H9 (cell line): ENCODE results near the gene IL1RL2. TPM values are rescaled to one million over a fixed set of nuclear protein-coding genes. Genes with fewer than 3 reads are reported as not detected.

Source experiments
- DNase-seq: peaks from one replicate; pipeline ENCODE4 v3.0.0-alpha.2; 2017
- H2AFZ ChIP-seq: one replicate; pipeline ENCODE4 v1.6.1; 2013; ENCODE audit warnings: mild to moderate bottlenecking, low read length, control low read depth, moderate library complexity
- H2AK5ac ChIP-seq: 2 replicates; pipeline ENCODE4 v1.6.1; 2013; ENCODE audit warnings: low read length, control low read depth, mixed read lengths; ENCODE audit not compliant: insufficient read length
- H2BK120ac ChIP-seq: one replicate; pipeline ENCODE4 v1.6.1; 2013; ENCODE audit warnings: low read depth, mild to moderate bottlenecking, low read length, control low read depth, inconsistent platforms; ENCODE audit not compliant: poor library complexity, severe bottlenecking
- H2BK12ac ChIP-seq: 2 replicates; pipeline ENCODE4 v1.6.1; 2013; ENCODE audit warnings: low read length, control low read depth, mixed read lengths, low read depth; ENCODE audit not compliant: insufficient read length
- H2BK15ac ChIP-seq: 2 replicates; pipeline ENCODE4 v1.6.1; 2013; ENCODE audit warnings: low read depth, low read length, control low read depth
- H2BK20ac ChIP-seq: one replicate; pipeline ENCODE4 v1.6.1; 2013; ENCODE audit warnings: low read depth, mild to moderate bottlenecking, low read length, control low read depth, inconsistent platforms; ENCODE audit not compliant: poor library complexity, severe bottlenecking
- H2BK5ac ChIP-seq: 2 replicates; pipeline ENCODE4 v1.6.1; 2013; ENCODE audit warnings: low read length, control low read depth, mixed read lengths; ENCODE audit not compliant: insufficient read length
- H3K14ac ChIP-seq: 2 replicates; pipeline ENCODE4 v1.6.1; 2013; ENCODE audit warnings: low read length, control low read depth; ENCODE audit not compliant: insufficient read depth
- H3K18ac ChIP-seq: 2 replicates; pipeline ENCODE4 v1.6.1; 2013; ENCODE audit warnings: low read depth, mild to moderate bottlenecking, mixed read lengths, low read length, control low read depth; ENCODE audit not compliant: insufficient read length
- H3K23ac ChIP-seq: 2 replicates; pipeline ENCODE4 v1.6.1; 2013; ENCODE audit warnings: low read length, control low read depth, mixed read lengths, low read depth; ENCODE audit not compliant: insufficient read length
- H3K23me2 ChIP-seq: 2 replicates; pipeline ENCODE4 v1.6.1; 2013; ENCODE audit warnings: low read depth, mild to moderate bottlenecking, mixed read lengths, low read length, control low read depth; ENCODE audit not compliant: insufficient read length, poor library complexity, severe bottlenecking
- H3K27ac ChIP-seq: 2 replicates; pipeline ENCODE4 v1.5.1; 2013; ENCODE audit warnings: low read length, control low read depth, mixed read lengths, low read depth; ENCODE audit not compliant: insufficient read length
- H3K27me3 ChIP-seq: 2 replicates; pipeline ENCODE4 v1.6.1; 2013; ENCODE audit warnings: low read length, control low read depth, inconsistent platforms; ENCODE audit not compliant: insufficient read depth
- H3K4ac ChIP-seq: 2 replicates; pipeline ENCODE4 v1.6.1; 2013; ENCODE audit warnings: low read depth, mild to moderate bottlenecking, control low read depth, inconsistent platforms, low read length, moderate library complexity
- H3K4me1 ChIP-seq: 2 replicates; pipeline ENCODE4 v1.6.1; 2013; ENCODE audit warnings: low read length, control low read depth, inconsistent platforms; ENCODE audit not compliant: insufficient read depth
- H3K4me2 ChIP-seq: 2 replicates; pipeline ENCODE4 v1.6.1; 2013; ENCODE audit warnings: low read length, control low read depth, mixed read lengths; ENCODE audit not compliant: insufficient read length, insufficient read depth
- H3K56ac ChIP-seq: 2 replicates; pipeline ENCODE4 v1.6.1; 2013; ENCODE audit warnings: low read depth, mild to moderate bottlenecking, mixed read lengths, low read length, control low read depth; ENCODE audit not compliant: insufficient read length
- H3K79me1 ChIP-seq: 2 replicates; pipeline ENCODE4 v1.6.1; 2013; ENCODE audit warnings: low read depth, mild to moderate bottlenecking, moderate library complexity, low read length, control low read depth, inconsistent platforms; ENCODE audit not compliant: insufficient read depth, poor library complexity, severe bottlenecking
- H3K79me2 ChIP-seq: 2 replicates; pipeline ENCODE4 v1.6.1; 2013; ENCODE audit warnings: low read length, control low read depth, inconsistent platforms; ENCODE audit not compliant: insufficient read depth
- H3K9ac ChIP-seq: 2 replicates; pipeline ENCODE4 v1.6.1; 2013; ENCODE audit warnings: low read length, control low read depth, mixed read lengths; ENCODE audit not compliant: insufficient read length; ENCODE audit errors: extremely low read depth
- H3K9me3 ChIP-seq: one replicate; pipeline ENCODE4 v1.6.1; 2013; ENCODE audit warnings: low read depth, low read length, inconsistent platforms; ENCODE audit not compliant: control insufficient read depth
- H3T11ph ChIP-seq: one replicate; pipeline ENCODE4 v1.6.1; 2013; ENCODE audit warnings: mild to moderate bottlenecking, low read length, control low read depth, inconsistent platforms
- H4K20me1 ChIP-seq: one replicate; pipeline ENCODE4 v1.6.1; 2013; ENCODE audit not compliant: control insufficient read depth, insufficient read length, insufficient read depth
- H4K5ac ChIP-seq: 2 replicates; pipeline ENCODE4 v1.6.1; 2013; ENCODE audit warnings: low read depth, mild to moderate bottlenecking, mixed read lengths, low read length, control low read depth; ENCODE audit not compliant: insufficient read length
- H4K8ac ChIP-seq: replicated peaks from 2 replicates; pipeline ENCODE4 v1.6.1; 2013; ENCODE audit warnings: low read length, control low read depth, mixed read lengths, low read depth; ENCODE audit not compliant: insufficient read length
- H4K91ac ChIP-seq: 2 replicates; pipeline ENCODE4 v1.6.1; 2013; ENCODE audit warnings: low read depth, mild to moderate bottlenecking, moderate library complexity, mixed read lengths, low read length, control low read depth; ENCODE audit not compliant: insufficient read length
- H3K27ac Mint-ChIP-seq, 3 experiments: 2 replicates in 2 of 3; 3 replicates in 1 of 3; pipeline ENCODE4 v1.8.0; 2020 to 2021; ENCODE audit warnings: mixed read lengths in 3 of 3, mild to moderate bottlenecking in 1 of 3, moderate library complexity in 1 of 3
- H3K27me3 Mint-ChIP-seq: 2 replicates; pipeline ENCODE4 v1.8.0; 2021; ENCODE audit warnings: low read depth, mild to moderate bottlenecking, moderate library complexity, mixed read lengths
- H3K36me3 Mint-ChIP-seq, 3 experiments: 2 replicates in 2 of 3; 3 replicates in 1 of 3; pipeline ENCODE4 v1.8.0; 2020 to 2021; ENCODE audit warnings: low read depth in 3 of 3, mixed read lengths in 3 of 3; ENCODE audit not compliant: insufficient read depth in 1 of 3
- H3K4me1 Mint-ChIP-seq, 2 experiments: 2 replicates each; pipeline ENCODE4 v1.8.0; 2020; ENCODE audit warnings: mixed read lengths in 2 of 2
- H3K4me3 Mint-ChIP-seq, 2 experiments: 2 replicates in 1 of 2; 3 replicates in 1 of 2; pipeline ENCODE4 v1.8.0; 2020 to 2021; ENCODE audit warnings: mild to moderate bottlenecking in 2 of 2, mixed read lengths in 2 of 2, moderate library complexity in 1 of 2
- H3K9me3 Mint-ChIP-seq, 2 experiments: 2 replicates in 1 of 2; 3 replicates in 1 of 2; pipeline ENCODE4 v1.8.0; 2020; ENCODE audit warnings: mild to moderate bottlenecking in 2 of 2, mixed read lengths in 2 of 2, moderate library complexity in 1 of 2
- WGBS: extraction: QIAGEN DNeasy Blood & Tissue Kit; methylation state at CpG from one replicate; pipeline ENCODE4 v1.1.7; 2013; ENCODE audit warnings: missing lambda C conversion rate, low lambda C conversion rate, mixed read lengths; ENCODE audit not compliant: insufficient read length; ENCODE audit errors: extremely low coverage; 5-methylcytosine and 5-hydroxymethylcytosine counted together
- total RNA-seq: library from RNA; stranded (reverse); gene quantifications from 2 replicates; pipeline ENCODE4 v1.2.1, GENCODE V29; 2021
- TF ChIP-seq, protein P1 (sequence below): fragments of 200-600 bp; sonication (generic); conservative IDR thresholded peaks from 3 replicates; pipeline ENCODE4 v1.8.0; 2021; ENCODE audit warnings: antibody characterized with exemption, mild to moderate bottlenecking

IL1RL2 gene
- total RNA-seq, 1 experiment from 2014 or later = not detected

DNA sequence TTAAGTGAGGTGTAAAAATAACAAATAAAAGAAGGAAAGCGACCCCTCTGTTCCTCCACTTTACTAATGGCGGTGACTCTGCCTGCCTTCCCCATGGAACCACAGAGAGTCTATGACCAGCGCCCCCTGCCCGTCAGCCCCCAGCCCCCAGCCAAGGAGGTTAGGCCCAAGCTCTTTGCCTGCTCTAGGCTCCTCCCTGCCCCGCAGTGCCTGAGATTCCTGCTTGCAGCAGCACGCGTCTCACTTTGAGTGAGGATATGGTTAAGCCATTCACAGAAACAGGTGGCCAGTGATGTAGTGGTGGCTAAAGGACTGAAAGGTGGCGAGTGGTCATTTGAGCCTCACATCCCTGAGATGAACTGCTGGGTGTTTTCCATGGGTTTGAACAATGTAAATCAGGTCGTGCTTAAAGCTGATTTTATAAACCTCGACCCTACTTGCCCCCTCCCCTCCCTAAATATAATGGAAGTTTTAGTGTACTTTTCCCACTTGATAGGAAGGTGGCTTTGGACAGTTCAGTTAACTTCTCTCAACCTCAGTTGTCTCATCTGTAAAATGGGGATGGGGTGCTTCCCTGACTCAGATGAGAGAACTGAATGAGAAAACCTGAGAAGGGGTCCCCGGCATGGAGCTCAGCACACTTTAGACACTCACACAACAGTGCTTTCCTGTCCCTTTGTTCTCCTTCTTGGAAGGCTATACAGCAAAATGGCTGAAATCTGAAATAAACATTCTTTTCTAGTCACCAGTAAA is 46.5 kb downstream of the IL1RL2 start:
- Histone ChIP-seq H4K20me1 (no peaks in the 10 kb centered on the region), H3K56ac (no peak overlapping the region), H4K91ac (no peak overlapping the region), H2BK15ac (no peak overlapping the region), H2BK5ac (no peak overlapping the region), H2BK12ac (no peak overlapping the region), H3K14ac (no peak overlapping the region), H3K23ac (no peak overlapping the region), H3K79me2 (no peaks in the 10 kb centered on the region), H3K79me1 (no peaks in the 10 kb centered on the region), H2AFZ (no peak overlapping the region), H3K27ac (no peak overlapping the region), H3K23me2 (no peaks in the 10 kb centered on the region), H3K18ac (no peak overlapping the region), H2BK120ac (no peak overlapping the region), H3K4ac (no peak overlapping the region), H3K27me3 (no peaks in the 10 kb centered on the region), H4K8ac (no peak overlapping the region), H4K5ac (no peak overlapping the region), H3K9me3 (no peaks in the 10 kb centered on the region), H3K4me2 (no peak overlapping the region), H2AK5ac (no peak overlapping the region), H3T11ph (no peak overlapping the region), H2BK20ac (no peak overlapping the region), H3K9ac (no peak overlapping the region), H3K4me1 (no peaks in the 10 kb centered on the region)
- TF ChIP-seq, protein P1, sequence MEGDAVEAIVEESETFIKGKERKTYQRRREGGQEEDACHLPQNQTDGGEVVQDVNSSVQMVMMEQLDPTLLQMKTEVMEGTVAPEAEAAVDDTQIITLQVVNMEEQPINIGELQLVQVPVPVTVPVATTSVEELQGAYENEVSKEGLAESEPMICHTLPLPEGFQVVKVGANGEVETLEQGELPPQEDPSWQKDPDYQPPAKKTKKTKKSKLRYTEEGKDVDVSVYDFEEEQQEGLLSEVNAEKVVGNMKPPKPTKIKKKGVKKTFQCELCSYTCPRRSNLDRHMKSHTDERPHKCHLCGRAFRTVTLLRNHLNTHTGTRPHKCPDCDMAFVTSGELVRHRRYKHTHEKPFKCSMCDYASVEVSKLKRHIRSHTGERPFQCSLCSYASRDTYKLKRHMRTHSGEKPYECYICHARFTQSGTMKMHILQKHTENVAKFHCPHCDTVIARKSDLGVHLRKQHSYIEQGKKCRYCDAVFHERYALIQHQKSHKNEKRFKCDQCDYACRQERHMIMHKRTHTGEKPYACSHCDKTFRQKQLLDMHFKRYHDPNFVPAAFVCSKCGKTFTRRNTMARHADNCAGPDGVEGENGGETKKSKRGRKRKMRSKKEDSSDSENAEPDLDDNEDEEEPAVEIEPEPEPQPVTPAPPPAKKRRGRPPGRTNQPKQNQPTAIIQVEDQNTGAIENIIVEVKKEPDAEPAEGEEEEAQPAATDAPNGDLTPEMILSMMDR = peak; percentile 42; the same call in 2 of the 3 replicates
- Mint-ChIP-seq H3K4me1 (peaks cover 7 to 8% of the 10 kb centered on the region in 2 experiments), H3K9me3 (no peaks in the 10 kb centered on the region), H3K27me3 (no peaks in the 10 kb centered on the region; the same call in 1 of the 2 replicates), H3K36me3 (no peaks in the 10 kb centered on the region), H3K4me3 (no peak overlapping the region), H3K27ac (no peak overlapping the region)
- DNase-seq = peak; percentile 71
- WGBS = no CpG with 5 or more reads among the region's 11 CpGs
